Measurements from ENCODE around the gene MSI2.

The MSI2 gene

GRCh38 chr17:57580055-57580739 is 323.9 kb downstream of the MSI2 start:
- Histone ChIP-seq H3K4me1 (ENCODE audit: insufficient read depth, low read length) (peaks cover 23% of the 10 kb centered on the region), H3K9me3 (ENCODE audit: control insufficient read depth, insufficient read depth, low read length) (no peaks in the 10 kb centered on the region), H3K36me3 (ENCODE audit: insufficient read depth, low read length) (no peaks in the 10 kb centered on the region), H3K9ac (ENCODE audit: low read depth, low read length) (no peak overlapping the region)

GRCh38 chr17:57582881-57583756 is 326.8 kb downstream of the MSI2 start:
- peaks cover 26% of the 10 kb centered on the region for H3K4me1 ChIP-seq (ENCODE audit: insufficient read depth, low read length)
- H3K36me3 ChIP-seq (ENCODE audit: insufficient read depth, low read length) = no peaks in the 10 kb centered on the region
- H3K9ac ChIP-seq (ENCODE audit: low read depth, low read length) = no peak overlapping the region
- H3K9me3 ChIP-seq (ENCODE audit: control insufficient read depth, insufficient read depth, low read length) = no peaks in the 10 kb centered on the region

GRCh38 chr17:57584050-57584551 is 327.8 kb downstream of the MSI2 start:
- H3K9ac ChIP-seq (ENCODE audit: low read depth, low read length) = no peak overlapping the region
- H3K4me1 ChIP-seq (ENCODE audit: insufficient read depth, low read length) = peaks cover 25% of the 10 kb centered on the region; the same call in 1 of the 2 replicates
- H3K9me3 ChIP-seq (ENCODE audit: control insufficient read depth, insufficient read depth, low read length) = no peaks in the 10 kb centered on the region
- H3K36me3 ChIP-seq (ENCODE audit: insufficient read depth, low read length) = no peaks in the 10 kb centered on the region

GRCh38 chr17:57585341-57586195 is 329.2 kb downstream of the MSI2 start:
- no peaks in the 10 kb centered on the region for H3K36me3 ChIP-seq (ENCODE audit: insufficient read depth, low read length)
- no peak overlapping the region for H3K9ac ChIP-seq (ENCODE audit: low read depth, low read length)
- H3K9me3 ChIP-seq (ENCODE audit: control insufficient read depth, insufficient read depth, low read length) = no peaks in the 10 kb centered on the region
- peaks cover 19% of the 10 kb centered on the region; the same call in 1 of the 2 replicates for H3K4me1 ChIP-seq (ENCODE audit: insufficient read depth, low read length)

GRCh38 chr17:57586196-57586740 is 329.9 kb downstream of the MSI2 start:
- Histone ChIP-seq H3K36me3 (ENCODE audit: insufficient read depth, low read length) (no peaks in the 10 kb centered on the region), H3K4me1 (ENCODE audit: insufficient read depth, low read length) (peaks cover 18% of the 10 kb centered on the region; the same call in 1 of the 2 replicates), H3K9ac (ENCODE audit: low read depth, low read length) (no peak overlapping the region), H3K9me3 (ENCODE audit: control insufficient read depth, insufficient read depth, low read length) (no peaks in the 10 kb centered on the region)

- H3K9me3 ChIP-seq (ENCODE audit: control insufficient read depth, insufficient read depth, low read length) = no peaks in the 10 kb centered on the region
- H3K9ac ChIP-seq (ENCODE audit: low read depth, low read length) = no peak overlapping the region
- H3K36me3 ChIP-seq (ENCODE audit: insufficient read depth, low read length) = no peaks in the 10 kb centered on the region
- peaks cover 18% of the 10 kb centered on the region; the same call in 1 of the 2 replicates for H3K4me1 ChIP-seq (ENCODE audit: insufficient read depth, low read length)
These were observed 330.4 kb downstream of the MSI2 start for GRCh38 chr17:57586742-57587141.

GRCh38 chr17:57587193-57587969 is 331.1 kb downstream of the MSI2 start:
- no peak overlapping the region for H3K9ac ChIP-seq (ENCODE audit: low read depth, low read length)
- no peaks in the 10 kb centered on the region for H3K9me3 ChIP-seq (ENCODE audit: control insufficient read depth, insufficient read depth, low read length)
- H3K4me1 ChIP-seq (ENCODE audit: insufficient read depth, low read length) = peaks cover 18% of the 10 kb centered on the region; the same call in 1 of the 2 replicates
- H3K36me3 ChIP-seq (ENCODE audit: insufficient read depth, low read length) = no peaks in the 10 kb centered on the region

GRCh38 chr17:57588086-57588485 is 331.8 kb downstream of the MSI2 start:
- Histone ChIP-seq H3K9me3 (ENCODE audit: control insufficient read depth, insufficient read depth, low read length) (no peaks in the 10 kb centered on the region), H3K4me1 (ENCODE audit: insufficient read depth, low read length) (peaks cover 18% of the 10 kb centered on the region; the same call in 1 of the 2 replicates), H3K9ac (ENCODE audit: low read depth, low read length) (no peak overlapping the region), H3K36me3 (ENCODE audit: insufficient read depth, low read length) (no peaks in the 10 kb centered on the region)

GRCh38 chr17:57589151-57590034 is 333.1 kb downstream of the MSI2 start:
- H3K9me3 ChIP-seq (ENCODE audit: control insufficient read depth, insufficient read depth, low read length) = no peaks in the 10 kb centered on the region
- no peak overlapping the region for H3K9ac ChIP-seq (ENCODE audit: low read depth, low read length)
- peaks cover 18% of the 10 kb centered on the region; the same call in 1 of the 2 replicates for H3K4me1 ChIP-seq (ENCODE audit: insufficient read depth, low read length)
- no peaks in the 10 kb centered on the region for H3K36me3 ChIP-seq (ENCODE audit: insufficient read depth, low read length)

- no peak overlapping the region for H3K9ac ChIP-seq (ENCODE audit: low read depth, low read length)
- no peaks in the 10 kb centered on the region for H3K36me3 ChIP-seq (ENCODE audit: insufficient read depth, low read length)
- peaks cover 5% of the 10 kb centered on the region for H3K4me1 ChIP-seq (ENCODE audit: insufficient read depth, low read length)
These were observed 337.6 kb downstream of the MSI2 start for GRCh38 chr17:57593739-57594462.

GRCh38 chr17:57594767-57595166 is 338.4 kb downstream of the MSI2 start:
- no peak overlapping the region for H3K9ac ChIP-seq (ENCODE audit: low read depth, low read length)
- peaks cover 5% of the 10 kb centered on the region for H3K4me1 ChIP-seq (ENCODE audit: insufficient read depth, low read length)
- no peaks in the 10 kb centered on the region for H3K9me3 ChIP-seq (ENCODE audit: control insufficient read depth, insufficient read depth, low read length)
- no peaks in the 10 kb centered on the region for H3K36me3 ChIP-seq (ENCODE audit: insufficient read depth, low read length)

More at GRCh38 chr17:57593739-57594462, 337.6 kb downstream of the MSI2 start:
- no peaks in the 10 kb centered on the region for H3K9me3 ChIP-seq (ENCODE audit: control insufficient read depth, insufficient read depth, low read length)

- H3K9ac ChIP-seq (ENCODE audit: low read depth, low read length) = no peak overlapping the region
- no peaks in the 10 kb centered on the region for H3K36me3 ChIP-seq (ENCODE audit: insufficient read depth, low read length)
- peaks cover 5% of the 10 kb centered on the region for H3K4me1 ChIP-seq (ENCODE audit: insufficient read depth, low read length)
- H3K9me3 ChIP-seq (ENCODE audit: control insufficient read depth, insufficient read depth, low read length) = no peaks in the 10 kb centered on the region
These were observed 339.1 kb downstream of the MSI2 start for GRCh38 chr17:57595426-57595825.
